Tibial artery (tissue), 4 donors: ENCODE data around the gene FUOM.

Source experiments
- DNase-seq, 2 donors: peaks; one replicate each; pipeline ENCODE4 v3.0.0-alpha.2; 2019
- H3K27ac ChIP-seq, 2 donors: fragments of 200-600 bp; sonication (generic) in 1 of 2; 1 replicate in 1 of 2; 2 replicates in 1 of 2; pipeline ENCODE4 v1.5.1; 2018 to 2019; ENCODE audit warnings: mild to moderate bottlenecking in 1 of 2
- H3K27me3 ChIP-seq, 2 donors: fragments of 200-600 bp; sonication (generic) in 1 of 2; one replicate each; pipeline versions ENCODE4 v1.5.1 to v1.6.0; 2016 to 2019
- H3K36me3 ChIP-seq, 3 donors: fragments of 200-600 bp; sonication (generic) in 2 of 3; one replicate each; pipeline ENCODE4 v1.5.1; 2016 to 2019; ENCODE audit warnings: mild to moderate bottlenecking in 2 of 3
- H3K4me1 ChIP-seq, 4 donors: fragments of 200-600 bp; sonication (generic) in 2 of 4; 1 replicate in 3 of 4; 2 replicates in 1 of 4; pipeline ENCODE4 v1.5.1; 2016 to 2019
- H3K4me3 ChIP-seq, 2 donors: fragments of 200-600 bp; sonication (generic) in 1 of 2; 1 replicate in 1 of 2; 2 replicates in 1 of 2; pipeline ENCODE4 v1.5.1; 2018 to 2019; ENCODE audit warnings: mild to moderate bottlenecking in 2 of 2
- H3K9me3 ChIP-seq, 3 donors: fragments of 200-600 bp; sonication (generic) in 1 of 3; one replicate each; pipeline ENCODE4 v1.5.1; 2016 to 2019
- CTCF ChIP-seq, 2 experiments: fragments of 200-600 bp in 1 of 2; fragments of 450-650 bp in 1 of 2; IDR thresholded peaks; one replicate each; pipeline ENCODE4 v1.5.1; 2017 to 2019; ENCODE audit warnings: antibody characterized with exemption in 2 of 2, mild to moderate bottlenecking in 1 of 2, moderate library complexity in 1 of 2
- intact Hi-C: fragments of 100-400 bp; cut with DNase I; formaldehyde crosslinking; loops from one replicate; pipeline ENCODE4 v1.15.0; 2023; ENCODE audit warnings: low total_unique reads

The FUOM gene

DNA sequence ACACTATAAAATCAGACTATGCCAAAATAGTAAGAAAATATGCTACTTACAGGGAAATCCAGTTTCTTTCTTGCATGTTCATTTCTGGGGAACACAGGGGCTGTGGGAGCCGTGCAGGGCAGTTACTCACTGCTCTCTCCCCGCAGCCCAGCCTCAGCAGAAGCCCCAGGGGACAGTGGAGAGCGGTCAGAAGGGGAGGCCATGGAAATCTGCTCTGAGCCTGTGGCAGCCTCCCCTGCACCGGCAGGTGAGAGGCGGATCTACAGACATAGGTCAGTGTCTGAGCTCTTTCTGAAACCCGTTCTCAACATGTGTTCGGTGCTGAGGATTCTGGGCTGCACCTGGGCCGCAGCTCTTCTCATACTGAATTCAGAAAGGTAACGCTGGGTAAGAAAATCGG, 46.2 kb downstream of the FUOM start:
- no peak for TF ChIP-seq CTCF (IDR thresholded peaks at IDR 0.05)
- Histone ChIP-seq H3K36me3 (peaks cover 9 to 36% (median 14%) of the 10 kb centered on the region in 3 donors), H3K4me1 (peaks cover 5 to 23% (median 19%) of the 10 kb centered on the region in 4 donors), H3K9me3 (no peaks in the 10 kb centered on the region), H3K27me3 (no peaks in the 10 kb centered on the region), H3K27ac (no peak overlapping the region), H3K4me3 (no peak overlapping the region)
- intact Hi-C loops, result no loop called here
- no peak for DNase-seq

- no peak overlapping the region for H3K4me3 ChIP-seq
- intact Hi-C loops, result no loop called here
Observed at GRCh38 chr10:133310789-133311188, 47.0 kb downstream of the FUOM start.

DNA sequence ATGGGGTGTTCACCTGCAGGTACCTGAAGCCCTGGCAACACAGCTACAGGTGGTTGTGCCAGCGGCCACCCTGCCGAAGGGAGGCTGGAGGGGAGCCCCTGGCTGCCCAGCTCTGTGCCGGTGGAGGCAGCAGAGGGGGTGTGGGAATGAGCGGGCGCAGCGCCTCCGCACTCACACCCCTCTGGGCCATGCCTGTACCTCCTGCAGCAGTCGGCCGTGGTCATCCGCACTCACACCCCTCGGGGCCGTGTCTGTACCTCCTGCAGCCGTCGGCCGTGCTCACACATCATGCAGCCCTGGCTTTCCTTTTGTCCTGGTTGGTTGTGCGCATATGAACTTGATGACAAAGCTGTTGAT, 47.4 kb downstream of the FUOM start:
- Histone ChIP-seq H3K4me3 (no peak overlapping the region), H3K9me3 (no peaks in the 10 kb centered on the region), H3K4me1 (peaks cover 5 to 33% (median 24%) of the 10 kb centered on the region in 4 donors), H3K36me3 (peaks cover 9 to 36% (median 14%) of the 10 kb centered on the region in 3 donors), H3K27ac (no peak overlapping the region), H3K27me3 (no peaks in the 10 kb centered on the region)
- intact Hi-C loops, result no loop called here
- TF ChIP-seq CTCF (IDR thresholded peaks at IDR 0.05), result no peak
- DNase-seq, result no peak

More at GRCh38 chr10:133310789-133311188, 47.0 kb downstream of the FUOM start:
- no peaks in the 10 kb centered on the region for H3K27me3 ChIP-seq
- peaks cover 5 to 29% (median 24%) of the 10 kb centered on the region in 4 donors for H3K4me1 ChIP-seq
- no peak overlapping the region for H3K27ac ChIP-seq
- peaks cover 9 to 36% (median 14%) of the 10 kb centered on the region in 3 donors for H3K36me3 ChIP-seq
- H3K9me3 ChIP-seq, result no peaks in the 10 kb centered on the region
- TF ChIP-seq CTCF (IDR thresholded peaks at IDR 0.05), result no peak
- DNase-seq, result no peak

DNA sequence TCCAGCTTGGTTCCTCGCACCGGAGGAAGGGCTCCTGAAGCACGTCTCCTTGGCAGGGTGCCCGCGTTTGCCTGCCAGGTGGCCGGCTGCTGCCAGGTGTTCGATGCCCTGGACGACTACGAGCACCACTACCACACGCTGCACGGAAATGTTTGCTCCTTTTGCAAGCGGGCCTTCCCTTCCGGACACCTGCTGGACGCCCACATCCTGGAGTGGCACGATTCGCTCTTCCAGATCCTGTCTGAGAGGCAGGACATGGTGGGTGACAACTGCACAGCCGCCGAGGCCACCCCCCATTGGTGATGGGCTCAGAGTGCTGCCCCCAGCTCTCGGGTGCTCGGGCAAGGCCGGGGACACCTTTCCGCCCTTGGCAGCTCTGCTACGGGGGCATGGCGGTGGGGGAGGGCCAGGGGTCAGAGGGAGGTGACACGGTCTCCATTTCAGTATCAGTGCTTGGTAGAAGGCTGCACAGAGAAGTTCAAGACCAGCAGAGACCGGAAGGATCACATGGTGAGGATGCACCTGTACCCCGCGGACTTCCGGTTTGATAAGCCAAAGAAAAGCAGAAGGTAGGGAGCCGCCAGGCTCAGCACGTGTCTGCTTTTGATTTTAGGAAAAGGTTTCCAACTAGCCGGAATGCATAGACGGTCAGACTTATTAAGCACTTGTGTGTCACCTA, 48.0 kb downstream of the FUOM start:
- intact Hi-C loops, result loop anchor here (5.0 kb wide), 1 partner anchor 72 kb away; no protein-coding TSS in a partner anchor

GRCh38 chr10:133309100-133309719, 48.6 kb downstream of the FUOM start:
- peak overlapping the region; percentile 86 to 93 for H3K4me3 ChIP-seq
- peak; percentile 84 to 93 for DNase-seq
- H3K4me1 ChIP-seq, result peaks cover 5 to 34% (median 26%) of the 10 kb centered on the region in 4 donors
- intact Hi-C loops, result loop anchor here (5.0 kb wide), 1 partner anchor 73 kb away; no protein-coding TSS in a partner anchor
- no peaks in the 10 kb centered on the region for H3K9me3 ChIP-seq
- TF ChIP-seq CTCF (IDR thresholded peaks at IDR 0.05), result no peak
- peaks cover 9 to 36% (median 14%) of the 10 kb centered on the region in 3 donors for H3K36me3 ChIP-seq
- peak overlapping the region; percentile 90 to 93 for H3K27ac ChIP-seq
- H3K27me3 ChIP-seq, result no peaks in the 10 kb centered on the region

More for the DNA sequence above, 48.0 kb downstream of the FUOM start:
- Histone ChIP-seq H3K27me3 (no peaks in the 10 kb centered on the region), H3K9me3 (no peaks in the 10 kb centered on the region), H3K4me1 (peaks cover 5 to 34% (median 24%) of the 10 kb centered on the region in 4 donors), H3K4me3 (peak overlapping the region in 1 of 2 donors; percentile 86), H3K36me3 (peaks cover 9 to 36% (median 14%) of the 10 kb centered on the region in 3 donors), H3K27ac (peak overlapping the region in 1 of 2 donors; percentile 90)
- no peak for DNase-seq
- no peak for TF ChIP-seq CTCF (IDR thresholded peaks at IDR 0.05)
